A549 (cell line): ENCODE data around the gene PSEN2.

Experiments
- EP300 ChIP-seq, 2 experiments: fragments of >200 bp; sonication (Bioruptor Twin); formaldehyde crosslinking; IDR thresholded peaks; 2 replicates in 1 of 2; 3 replicates in 1 of 2; pipeline ENCODE4 v1.6.1; 2016 to 2017
- ESRRA ChIP-seq: fragments of 150-350 bp; IDR thresholded peaks from 2 replicates; pipeline ENCODE4 v1.6.1; 2014; ENCODE audit warnings: mild to moderate bottlenecking, low read length, borderline replicate concordance
- JUNB ChIP-seq: fragments of >200 bp; sonication (Bioruptor Twin); formaldehyde crosslinking; IDR thresholded peaks from 2 replicates; pipeline ENCODE4 v1.6.1; 2016
- NPAS2 ChIP-seq: fragments of 250-450 bp; sonication (Bioruptor Pico); IDR thresholded peaks from 2 replicates; pipeline ENCODE4 v1.8.0; 2022; ENCODE audit warnings: mild to moderate bottlenecking, moderate library complexity, borderline replicate concordance
- NR3C1 ChIP-seq: fragments of >200 bp; sonication (Bioruptor Twin); formaldehyde crosslinking; IDR thresholded peaks from 3 replicates; pipeline ENCODE4 v1.6.1; 2017
- POLR2A ChIP-seq: IDR thresholded peaks from 2 replicates; pipeline ENCODE4 v1.6.1; 2012; ENCODE audit warnings: mild to moderate bottlenecking, low read length
- ZSCAN20 ChIP-seq: fragments of 250-450 bp; sonication (Bioruptor Pico); IDR thresholded peaks from 2 replicates; pipeline ENCODE4 v1.8.0; 2022; ENCODE audit warnings: mild to moderate bottlenecking, moderate library complexity
- TF ChIP-seq, protein P1 (sequence below): fragments of >200 bp; sonication (Bioruptor Twin); formaldehyde crosslinking; IDR thresholded peaks from 3 replicates; pipeline ENCODE4 v1.5.1; 2016

DNA sequence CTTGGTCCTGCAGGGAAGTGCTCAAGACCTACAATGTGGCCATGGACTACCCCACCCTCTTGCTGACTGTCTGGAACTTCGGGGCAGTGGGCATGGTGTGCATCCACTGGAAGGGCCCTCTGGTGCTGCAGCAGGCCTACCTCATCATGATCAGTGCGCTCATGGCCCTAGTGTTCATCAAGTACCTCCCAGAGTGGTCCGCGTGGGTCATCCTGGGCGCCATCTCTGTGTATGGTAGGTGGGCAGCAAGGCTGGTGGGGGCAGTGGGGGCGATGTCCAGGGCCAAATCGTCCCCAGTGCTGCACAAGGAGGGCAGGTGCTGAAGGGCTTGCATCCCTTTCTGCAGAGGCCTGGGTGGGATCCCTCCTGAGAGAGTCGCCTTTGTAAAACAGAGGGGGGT, 18.4 kb downstream of the PSEN2 start:
- TF ChIP-seq, protein P1, sequence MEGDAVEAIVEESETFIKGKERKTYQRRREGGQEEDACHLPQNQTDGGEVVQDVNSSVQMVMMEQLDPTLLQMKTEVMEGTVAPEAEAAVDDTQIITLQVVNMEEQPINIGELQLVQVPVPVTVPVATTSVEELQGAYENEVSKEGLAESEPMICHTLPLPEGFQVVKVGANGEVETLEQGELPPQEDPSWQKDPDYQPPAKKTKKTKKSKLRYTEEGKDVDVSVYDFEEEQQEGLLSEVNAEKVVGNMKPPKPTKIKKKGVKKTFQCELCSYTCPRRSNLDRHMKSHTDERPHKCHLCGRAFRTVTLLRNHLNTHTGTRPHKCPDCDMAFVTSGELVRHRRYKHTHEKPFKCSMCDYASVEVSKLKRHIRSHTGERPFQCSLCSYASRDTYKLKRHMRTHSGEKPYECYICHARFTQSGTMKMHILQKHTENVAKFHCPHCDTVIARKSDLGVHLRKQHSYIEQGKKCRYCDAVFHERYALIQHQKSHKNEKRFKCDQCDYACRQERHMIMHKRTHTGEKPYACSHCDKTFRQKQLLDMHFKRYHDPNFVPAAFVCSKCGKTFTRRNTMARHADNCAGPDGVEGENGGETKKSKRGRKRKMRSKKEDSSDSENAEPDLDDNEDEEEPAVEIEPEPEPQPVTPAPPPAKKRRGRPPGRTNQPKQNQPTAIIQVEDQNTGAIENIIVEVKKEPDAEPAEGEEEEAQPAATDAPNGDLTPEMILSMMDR, result no peak
- TF ChIP-seq ZSCAN20 (CRISPR knock-in tag) (no peak), NR3C1 (no peak), POLR2A (no peak), EP300 (IDR thresholded peaks at IDR 0.05) (no peak), NPAS2 (CRISPR knock-in tag) (no peak), ESRRA (no peak), JUNB (no peak)
